A549 (cell line): ENCODE measurements around the gene CSPG4.

ENCODE experiments used
- CTCF ChIP-seq: fragments of >200 bp; sonication (Bioruptor Twin); formaldehyde crosslinking; IDR thresholded peaks from 3 replicates; pipeline ENCODE4 v1.5.1; 2016
- REST ChIP-seq: fragments of 200-600 bp; sonication (generic); IDR thresholded peaks from 2 replicates; pipeline ENCODE4 v1.6.1; 2016; ENCODE audit warnings: antibody characterized with exemption, mild to moderate bottlenecking, moderate library complexity

GRCh38 chr15:75655931-75656330 lies 56.7 kb downstream of the CSPG4 start:
- no peak for TF ChIP-seq CTCF
- TF ChIP-seq REST, result no peak
